DMS79 (cell line): ENCODE data around the gene SLC39A11.
"Not testable (repeated sequence)": the region's sequence is repeated elsewhere in the genome, so short reads cannot be mapped to it uniquely, and the experiment has no call there.

ENCODE experiments used
- DNase-seq: peaks from one replicate; lab custom pipeline; 2025; lab: John Stamatoyannopoulos, UW

The SLC39A11 gene

DNA sequence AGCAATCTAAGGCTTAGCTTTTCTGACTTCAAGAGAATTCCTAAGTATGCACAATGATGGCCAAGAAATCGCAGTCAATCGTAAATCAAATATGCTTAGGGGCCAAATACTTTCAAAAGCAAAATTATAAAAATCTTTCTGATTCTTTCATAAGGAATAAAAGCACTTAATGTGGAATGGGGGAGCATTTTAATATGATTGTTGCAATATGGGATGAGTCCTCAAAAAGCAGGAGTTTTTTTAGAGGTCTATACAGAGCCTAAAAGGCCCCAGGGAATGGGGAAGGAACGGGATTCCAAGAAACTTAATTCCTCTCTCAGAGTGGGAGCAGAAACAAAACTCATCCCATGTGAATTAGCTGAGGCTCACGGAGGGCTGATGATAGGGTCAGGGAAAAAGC, 14.7 kb upstream of the SLC39A11 start:
- no peak for DNase-seq

DNA sequence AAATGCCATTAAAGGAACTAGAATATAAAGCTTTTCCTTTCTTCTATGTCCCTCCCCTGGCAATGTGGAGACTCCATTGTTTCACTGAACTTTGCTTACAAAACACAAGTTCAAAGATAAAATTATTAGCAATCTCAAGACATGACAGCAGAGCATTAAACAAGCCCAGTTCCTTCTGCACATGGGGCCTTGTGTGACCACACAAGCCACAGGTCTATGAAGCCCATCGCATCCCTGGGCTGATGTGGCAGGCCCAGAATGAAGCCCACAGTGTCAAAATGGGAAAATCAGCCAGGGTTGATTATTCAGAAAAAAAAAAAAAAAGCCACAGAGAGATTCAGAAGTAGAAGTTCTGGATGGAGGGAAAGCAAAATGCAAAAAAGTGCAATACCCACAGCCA, 12.9 kb upstream of the SLC39A11 start:
- no peak for DNase-seq

DNA sequence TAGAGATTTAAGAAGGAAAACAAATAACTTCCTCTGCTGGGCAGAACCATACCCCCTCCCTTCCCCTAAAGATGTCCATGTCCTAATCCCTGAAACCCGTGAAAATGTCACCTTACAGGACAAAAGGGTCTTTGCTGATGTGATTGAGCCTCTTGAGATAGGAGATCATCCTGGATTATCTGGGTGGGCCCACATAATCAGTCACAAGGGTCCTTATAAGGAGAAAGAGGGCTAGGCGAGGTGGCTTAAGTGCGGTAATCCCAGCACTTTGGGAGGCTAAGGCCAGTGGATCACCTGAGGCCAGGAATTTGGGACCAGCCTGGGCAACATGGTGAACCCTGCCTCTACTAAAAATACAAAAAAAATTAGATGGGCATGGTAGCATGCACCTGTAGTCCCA, 12.0 kb upstream of the SLC39A11 start:
- DNase-seq, result no peak

DNA sequence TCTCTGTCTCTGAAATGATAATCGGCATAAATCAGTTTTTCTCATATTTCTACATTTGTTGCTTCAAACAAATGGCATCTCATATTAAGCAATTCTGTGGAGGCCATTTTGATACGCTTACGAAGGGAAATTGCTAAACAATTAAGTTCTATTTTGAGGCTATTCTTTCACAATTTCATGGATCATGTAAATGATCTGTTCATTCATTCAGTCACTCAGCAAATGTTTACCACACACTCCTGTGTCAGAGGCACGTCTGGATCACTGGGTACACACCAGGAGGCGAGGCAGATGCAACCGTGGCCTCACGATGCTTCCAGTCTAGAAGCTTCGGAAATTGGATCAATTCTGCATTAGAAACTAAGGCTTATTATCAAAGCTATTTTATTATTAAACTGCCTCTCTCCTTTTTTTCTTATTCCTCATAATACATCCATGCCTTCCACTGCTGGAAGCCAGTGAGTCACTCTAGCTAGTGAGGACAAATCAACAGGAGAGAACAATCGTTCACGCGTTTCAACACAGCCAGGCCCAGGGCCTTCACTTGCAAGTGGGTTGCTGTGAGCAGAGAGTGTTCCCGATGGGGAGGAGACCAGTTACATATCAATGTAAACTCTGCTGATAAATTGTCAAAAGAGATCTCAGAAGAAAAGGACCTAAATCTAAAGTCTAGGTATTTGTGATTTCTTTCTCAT, 11.3 kb upstream of the SLC39A11 start:
- DNase-seq, result no peak

DNA sequence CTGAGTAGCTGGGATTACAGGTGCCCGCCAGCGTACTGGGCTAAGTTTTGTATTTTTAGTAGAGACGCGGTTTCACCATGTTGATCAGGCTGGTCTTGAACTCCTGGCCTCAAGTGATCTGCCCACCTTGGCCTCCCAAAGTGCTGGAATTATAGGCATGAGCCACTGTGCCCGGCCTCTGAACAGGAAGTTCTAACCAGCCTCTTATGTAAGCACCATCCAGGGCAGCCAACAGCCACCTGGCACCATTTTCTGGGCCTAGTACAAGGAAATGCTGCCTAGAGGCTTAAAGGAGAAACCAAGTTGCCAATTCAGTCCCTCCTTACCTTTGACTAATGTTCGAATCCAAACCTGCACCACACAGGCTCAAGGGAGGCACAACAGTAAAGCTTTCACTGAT, 8.5 kb upstream of the SLC39A11 start:
- DNase-seq, result no peak

DNA sequence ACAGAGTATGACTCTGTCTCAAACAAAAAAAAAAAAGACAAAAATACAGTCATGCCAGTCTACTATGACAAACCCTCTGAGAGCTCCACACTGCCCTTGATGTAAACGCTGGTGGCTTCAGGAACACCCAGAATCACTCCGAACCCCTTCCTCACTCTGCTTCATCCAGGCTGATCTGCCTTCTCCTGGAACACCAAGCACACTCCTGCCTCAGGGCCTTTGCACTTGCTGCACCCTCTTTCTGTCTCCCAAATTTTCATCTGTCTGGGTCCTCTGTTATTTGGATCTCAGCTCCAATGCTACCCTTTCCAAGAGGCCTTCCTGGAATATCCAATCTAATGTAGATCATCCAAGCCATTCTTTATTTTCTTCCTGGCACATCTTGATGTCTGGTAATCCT, 7.9 kb upstream of the SLC39A11 start:
- no peak for DNase-seq

DNA sequence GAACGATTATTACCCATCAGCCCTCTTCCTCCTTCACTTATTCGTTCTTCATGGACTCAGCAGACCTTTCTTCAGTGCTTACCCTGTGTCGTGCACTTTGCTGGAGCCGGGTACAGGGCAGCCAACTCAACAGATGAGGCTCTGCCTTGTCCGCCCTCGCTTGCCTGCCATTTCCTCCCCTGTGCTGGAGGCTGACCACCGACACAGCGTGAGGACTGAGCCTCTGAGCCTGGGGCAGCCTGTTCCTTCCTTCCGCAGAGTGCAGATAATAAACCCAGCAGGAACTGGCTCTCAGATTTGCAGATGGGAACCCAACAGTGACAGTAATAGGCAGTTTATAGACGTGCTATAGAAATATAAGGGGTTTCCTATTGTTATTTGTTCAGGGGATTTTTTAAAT, 7.0 kb upstream of the SLC39A11 start:
- no peak for DNase-seq

DNA sequence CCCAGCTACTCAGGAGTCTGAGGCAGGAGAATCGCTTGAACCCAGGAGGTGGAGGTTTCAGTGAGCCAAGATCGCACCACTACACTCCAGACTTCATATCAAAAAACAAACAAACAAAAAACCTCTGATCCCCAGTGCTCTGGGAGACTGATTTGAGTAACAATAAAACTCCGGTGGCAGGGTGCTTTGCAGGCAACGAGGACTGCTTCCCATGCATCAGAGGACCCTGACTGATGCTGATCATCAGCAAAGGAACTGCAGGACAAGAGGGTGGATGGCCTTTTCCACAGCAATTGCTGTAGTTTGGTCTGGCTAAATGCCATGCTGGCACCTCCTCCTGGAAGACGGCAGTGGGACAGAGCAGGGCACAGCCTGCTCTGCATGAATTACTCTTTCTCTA, 6.4 kb upstream of the SLC39A11 start:
- DNase-seq, result no peak

DNA sequence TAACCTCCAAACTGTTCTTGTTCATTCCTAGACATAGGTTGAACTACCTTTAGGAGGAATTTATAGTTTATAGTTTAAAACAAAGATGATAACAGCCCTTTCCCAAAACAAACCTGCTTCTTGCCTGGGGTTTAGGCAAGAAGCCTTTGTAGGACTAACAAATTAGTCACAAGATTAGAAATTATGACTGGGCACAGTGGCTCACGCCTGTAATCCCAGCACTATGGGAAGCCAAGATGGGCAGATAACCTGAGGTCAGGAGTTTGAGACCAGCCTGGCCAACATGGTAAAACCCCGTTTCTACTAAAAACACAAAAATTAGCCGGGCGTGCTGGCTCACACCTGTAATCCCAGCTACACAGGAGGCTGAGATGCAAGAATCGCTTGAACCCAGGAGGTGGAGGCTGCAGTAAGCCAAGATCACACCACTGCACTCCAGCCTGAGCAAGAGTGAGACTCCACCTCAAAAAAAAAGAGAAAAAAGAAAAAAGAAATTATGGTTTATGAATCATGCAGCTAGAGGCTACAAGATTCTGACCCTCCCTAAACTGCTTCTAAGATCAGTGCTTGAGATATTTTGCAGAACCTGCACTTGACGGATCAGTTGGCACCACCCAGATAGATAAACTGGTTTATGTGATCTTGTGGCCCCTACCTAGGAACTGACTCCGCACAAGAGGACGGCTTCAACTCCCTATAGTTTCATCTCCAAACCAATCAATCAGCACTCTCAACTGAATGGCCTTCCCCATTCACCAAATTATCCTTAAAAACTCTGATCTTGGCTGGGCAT, 5.7 kb upstream of the SLC39A11 start:
- DNase-seq, result not testable (repeated sequence)

DNA sequence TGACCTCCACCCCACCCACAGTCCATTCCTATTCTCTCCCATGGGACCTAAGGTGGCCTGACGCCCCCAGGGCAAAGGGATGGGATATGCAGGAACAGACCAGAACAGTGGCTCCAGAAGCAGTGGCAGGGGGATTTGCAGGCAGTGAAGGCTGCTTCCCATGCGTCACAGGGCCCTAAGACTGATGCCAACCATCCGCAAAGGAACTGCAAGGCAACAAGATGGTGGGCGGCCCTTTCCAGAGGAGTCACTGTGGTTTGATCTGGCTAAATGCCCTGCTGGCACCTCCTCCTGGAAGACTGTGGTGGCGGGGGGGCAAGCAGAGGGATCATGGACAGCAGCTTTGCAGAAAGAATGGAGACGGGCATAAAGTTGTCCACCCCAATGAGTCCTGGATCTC, 4.4 kb upstream of the SLC39A11 start:
- no peak for DNase-seq

DNA sequence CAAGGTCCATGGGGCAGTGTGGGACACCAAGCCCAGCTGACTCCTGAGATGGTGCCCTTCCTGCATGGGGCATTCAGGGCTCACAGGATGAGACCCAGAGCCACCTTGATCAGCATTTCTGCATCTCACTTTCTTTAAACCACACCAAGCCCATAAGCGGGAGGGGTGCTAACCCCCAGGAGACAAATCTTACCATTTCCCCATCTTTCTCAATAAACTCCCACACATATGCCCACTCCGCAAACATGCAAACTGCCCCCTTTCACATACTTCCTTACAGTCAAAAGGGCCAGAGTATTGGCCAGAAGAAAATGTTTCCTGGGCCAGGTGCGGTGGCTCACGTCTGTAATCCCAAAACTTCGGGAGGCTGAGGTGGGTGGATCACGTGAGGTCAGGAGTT, 3.7 kb upstream of the SLC39A11 start:
- DNase-seq, result no peak

DNA sequence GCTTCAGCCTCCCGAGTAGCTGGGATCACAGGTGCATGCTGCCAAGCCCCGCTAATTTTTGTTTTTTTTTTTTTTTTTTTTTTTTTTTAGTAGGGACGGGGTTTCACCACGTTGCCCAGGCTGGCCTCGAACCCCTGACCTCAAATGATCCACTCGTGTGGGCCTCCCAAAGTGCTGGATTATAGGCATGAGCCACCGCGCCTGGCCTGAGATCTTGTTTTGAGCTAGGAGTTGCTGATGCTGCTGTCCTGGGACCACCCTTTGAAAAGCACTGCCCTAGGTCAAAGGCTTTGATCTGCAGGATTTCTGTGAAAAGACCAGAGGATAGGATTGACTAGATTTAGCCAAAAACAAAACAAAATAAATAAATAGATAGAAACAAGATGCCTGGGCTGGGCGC, 798 bp upstream of the SLC39A11 start:
- DNase-seq, result no peak

DNA sequence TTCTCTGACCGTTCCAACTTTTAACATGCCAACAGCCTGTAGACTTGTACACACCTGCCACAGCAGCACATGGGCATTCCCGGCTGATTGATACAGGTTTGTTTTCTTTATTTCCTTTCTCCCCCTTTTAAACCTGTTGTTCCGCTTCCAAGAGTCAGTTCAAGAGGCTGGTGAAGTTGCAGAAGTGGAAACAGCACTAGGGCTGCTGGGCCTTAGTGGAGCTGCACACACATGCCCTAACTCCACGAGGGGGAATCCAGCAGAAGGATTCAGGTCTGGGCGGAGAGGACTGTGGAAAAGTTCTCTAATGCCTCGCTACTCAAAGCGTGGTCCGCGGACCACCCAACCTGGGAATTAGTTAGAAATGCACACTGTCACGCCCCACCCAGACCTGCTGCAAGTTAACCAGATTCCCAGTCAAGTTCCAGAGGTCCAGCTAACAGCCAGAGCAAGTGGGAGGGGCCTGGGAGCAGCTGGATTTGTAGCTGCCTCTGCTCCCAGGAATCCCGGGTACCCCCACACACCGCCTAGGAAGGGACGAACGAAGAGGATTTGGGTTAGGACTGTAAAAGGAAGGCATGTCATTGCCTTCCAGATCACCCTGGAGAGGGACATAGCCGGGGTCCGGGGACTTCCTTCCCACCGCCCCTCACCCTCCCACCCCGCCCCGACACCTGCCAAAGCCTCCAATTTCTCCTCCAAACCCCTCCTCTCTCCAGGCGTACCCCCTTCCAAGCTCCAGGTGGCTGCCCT, 542 bp downstream of the SLC39A11 start:
- peak; percentile 4 for DNase-seq

DNA sequence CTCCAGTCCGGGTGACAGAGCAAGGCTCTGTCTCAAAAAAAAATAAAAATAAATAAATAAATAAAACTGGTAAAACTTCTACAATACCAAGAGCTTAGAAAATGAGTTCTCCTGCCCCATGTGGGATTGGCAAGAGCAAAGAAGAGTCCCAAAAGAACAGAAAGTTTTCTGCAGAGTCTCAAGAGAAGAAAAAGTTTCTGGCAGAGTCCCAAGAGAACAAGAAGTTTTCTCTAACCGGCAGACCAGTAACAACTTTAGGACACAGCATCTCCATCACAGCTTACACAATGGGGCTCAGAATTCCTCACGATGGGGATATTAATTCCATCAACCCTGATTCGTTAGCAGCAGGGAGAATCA, 1.1 kb downstream of the SLC39A11 start:
- DNase-seq, result no peak

DNA sequence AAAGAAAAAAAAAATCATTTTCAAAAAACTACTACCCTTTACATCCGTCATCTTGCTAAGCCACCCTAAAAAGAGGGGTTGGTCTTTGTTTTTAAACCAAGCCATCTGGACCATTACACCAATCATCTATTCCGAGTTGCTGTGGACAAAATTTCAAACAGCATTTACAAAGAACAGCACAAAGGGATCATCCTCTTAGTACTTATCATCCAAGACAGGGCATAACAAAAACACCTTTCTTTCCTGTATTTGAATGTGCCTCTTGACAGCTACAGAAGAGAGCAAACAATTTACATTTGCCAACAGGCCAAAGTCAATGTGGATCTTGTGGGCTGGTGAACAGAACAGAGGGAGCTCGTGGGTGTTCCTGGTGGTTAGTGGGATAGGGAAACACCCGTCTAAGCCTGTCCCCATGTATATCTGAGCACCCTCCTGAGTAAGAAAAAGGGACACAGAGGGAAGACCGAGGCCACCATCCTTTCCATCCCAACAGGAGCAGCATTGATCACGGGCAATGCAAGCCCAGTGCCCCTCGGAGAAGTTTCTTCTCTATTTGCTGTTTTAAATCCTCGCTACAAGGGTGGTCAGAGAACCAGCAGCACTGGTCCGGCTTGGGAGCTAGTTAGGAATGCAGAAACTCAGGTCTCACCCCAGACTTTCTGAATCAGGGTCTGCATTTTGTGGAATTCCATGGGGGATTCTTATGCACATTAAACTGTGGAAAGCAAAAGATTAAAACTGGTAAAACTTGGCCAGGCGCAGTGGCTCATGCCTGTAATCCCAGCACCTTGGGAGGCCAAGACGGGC, 1.9 kb downstream of the SLC39A11 start:
- no peak for DNase-seq

DNA sequence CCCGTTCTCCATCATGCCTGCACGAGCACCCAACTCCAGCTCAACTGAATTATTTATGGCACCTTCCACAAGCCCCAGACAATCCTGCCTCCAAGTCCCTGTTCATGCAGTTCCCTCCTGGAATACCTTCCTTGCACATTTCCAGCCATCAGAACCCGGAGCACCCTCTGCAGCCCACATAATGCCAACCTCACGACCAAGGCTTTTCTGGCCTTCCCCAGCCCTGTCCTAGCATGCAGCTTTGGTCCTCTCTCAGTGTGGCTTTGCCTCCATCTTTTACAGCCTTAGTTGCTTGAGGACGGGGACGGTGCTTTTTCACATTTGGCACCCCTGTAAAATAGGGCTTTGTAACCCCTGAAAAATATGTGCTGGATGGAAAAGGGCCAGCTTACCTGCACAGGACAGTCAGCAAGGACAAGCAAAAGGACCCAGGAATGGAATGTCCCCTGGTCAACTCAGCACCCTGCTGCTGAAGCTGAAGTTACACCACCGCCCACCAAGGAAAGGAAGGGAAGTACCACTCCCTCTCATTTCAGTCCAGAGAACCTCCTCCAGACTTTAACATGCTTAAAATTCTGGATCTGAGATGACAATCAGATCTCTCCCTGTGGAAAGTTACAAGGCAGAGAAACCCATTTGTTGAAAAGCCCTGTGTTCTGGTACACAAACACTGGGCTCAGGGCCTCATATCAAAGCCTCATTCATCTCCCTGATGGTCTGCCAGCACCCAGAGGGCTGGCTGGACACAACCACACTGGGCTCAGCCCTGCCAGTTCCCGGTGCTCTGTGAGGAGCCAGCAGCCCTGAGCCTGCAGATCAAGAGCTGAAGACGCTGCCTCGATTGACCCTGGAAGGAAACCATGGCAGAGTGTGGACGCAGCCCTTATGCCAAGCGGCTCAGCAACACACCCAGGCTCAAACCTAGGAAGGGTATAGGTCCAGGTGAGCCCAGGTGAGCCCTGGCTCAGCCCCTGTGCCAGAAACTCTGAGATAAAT, 2.9 kb downstream of the SLC39A11 start:
- DNase-seq, result no peak

DNA sequence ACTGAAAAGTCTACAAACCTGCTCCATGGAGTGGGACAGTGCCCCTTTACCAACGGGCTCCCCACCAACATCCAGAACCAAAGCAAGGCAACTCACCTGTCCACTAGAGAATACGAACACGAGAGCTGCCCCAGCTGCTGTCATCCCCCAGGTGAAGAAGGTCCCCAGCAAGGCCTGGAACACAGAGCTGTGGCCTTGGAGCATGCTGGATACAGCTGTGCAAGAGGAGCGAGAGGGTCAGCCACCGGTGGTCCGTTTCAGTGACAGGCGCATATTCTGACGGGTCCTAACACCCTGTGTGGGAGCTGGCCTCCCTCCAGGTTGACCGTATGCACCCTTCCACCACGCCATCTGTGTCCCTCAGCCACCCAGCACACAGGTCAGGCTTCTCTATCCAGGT, 3.9 kb downstream of the SLC39A11 start:
- no peak for DNase-seq

DNA sequence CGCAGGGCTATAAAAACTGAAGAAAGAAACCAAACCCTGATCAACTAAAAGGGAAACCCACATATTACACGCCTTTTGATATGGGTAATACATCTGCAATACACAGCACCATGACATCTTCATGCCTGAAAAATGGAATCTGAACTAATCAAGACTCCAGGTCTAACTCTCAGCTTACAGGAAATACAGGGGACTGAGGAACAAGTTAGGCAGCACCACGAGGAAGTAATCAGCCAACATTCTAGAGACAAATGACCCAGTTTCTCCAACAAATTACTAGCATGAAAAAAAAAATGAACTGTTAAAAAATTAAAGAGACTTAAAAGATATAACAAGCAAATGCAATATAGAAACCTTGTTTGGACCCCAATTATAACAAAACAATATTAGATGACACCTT, 9.1 kb downstream of the SLC39A11 start:
- no peak for DNase-seq

DNA sequence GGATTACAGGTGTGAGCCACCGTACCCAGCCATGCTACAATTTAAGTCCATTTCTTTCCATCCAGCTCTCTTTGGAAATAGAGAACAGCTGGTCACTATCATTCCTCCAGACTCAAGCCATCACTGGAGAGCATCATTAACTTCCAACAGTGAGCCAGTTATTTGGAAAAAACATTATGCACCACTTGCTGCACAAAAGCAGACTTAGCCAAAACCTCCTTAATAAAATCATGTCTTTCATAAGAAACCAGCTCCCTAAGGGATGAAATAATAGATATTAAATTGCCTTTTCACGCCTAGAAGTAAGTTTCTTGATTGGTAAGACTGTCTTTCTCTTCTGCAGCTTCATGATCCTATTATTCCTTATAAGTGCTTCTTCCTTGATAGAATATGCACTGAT, 17.9 kb downstream of the SLC39A11 start:
- DNase-seq, result no peak

DNA sequence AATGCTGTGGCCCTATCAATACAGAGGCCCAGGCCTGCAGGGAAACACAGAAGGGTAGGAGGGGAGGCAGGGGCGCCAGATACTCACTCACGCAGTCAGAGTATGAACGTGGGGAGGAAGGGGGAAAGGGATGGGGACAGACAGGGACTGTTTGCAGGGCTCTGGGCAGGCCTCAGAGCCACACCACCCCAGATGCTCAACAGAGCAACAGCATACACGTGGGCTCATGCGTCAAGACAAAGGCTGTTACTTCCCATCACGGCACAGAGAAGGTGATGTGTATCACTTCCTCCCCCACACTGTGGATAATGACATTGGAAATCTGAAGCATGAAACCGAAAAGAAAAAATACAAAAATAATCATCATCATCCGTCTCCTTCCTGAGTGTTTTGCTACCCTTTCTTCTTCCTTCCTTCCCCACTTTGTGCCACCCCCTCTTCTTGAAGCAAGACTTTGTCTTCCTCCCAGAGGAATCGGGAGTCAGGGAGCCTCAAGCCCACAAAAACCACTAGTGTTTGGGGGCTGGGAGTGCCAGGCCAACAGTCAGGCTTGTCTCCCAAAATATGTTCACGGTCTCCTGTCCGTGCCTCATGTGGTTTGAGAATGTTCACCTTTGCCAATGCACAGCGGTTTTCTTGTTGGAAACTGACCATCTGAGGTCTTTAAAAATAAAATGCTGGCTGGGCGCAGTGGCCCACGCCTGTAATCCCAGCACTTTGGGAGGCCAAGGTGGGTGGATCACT, 20.1 kb downstream of the SLC39A11 start:
- no peak for DNase-seq
